SHP77 treated with DMSO at 0.1 percent for 48 hours (cell line): ENCODE results near the gene FBXO7.
"Not testable (repeated sequence)": the region's sequence is repeated elsewhere in the genome, so short reads cannot be mapped to it uniquely, and the experiment has no call there.

Source experiments
- DNase-seq: peaks from one replicate; lab custom pipeline; 2025; lab: John Stamatoyannopoulos, UW

Gene FBXO7

GRCh38 chr22:32474635-32475467, at the start of gene FBXO7:
FBXO7 (plus strand) TSS chr22:32474811; CDS start chr22:32475003, 192 bp downstream.
- peak; percentile 75 for DNase-seq

GRCh38 chr22:32426881-32427280, 47.7 kb upstream of the FBXO7 start:
- no peak for DNase-seq

GRCh38 chr22:32430352-32430751, 44.3 kb upstream of the FBXO7 start:
- no peak for DNase-seq

- DNase-seq, result peak; percentile 3
Measured at GRCh38 chr22:32444068-32444467, 30.5 kb upstream of the FBXO7 start.

- DNase-seq, result no peak
Measured at GRCh38 chr22:32446321-32446720, 28.3 kb upstream of the FBXO7 start.

GRCh38 chr22:32448980-32449379, 25.6 kb upstream of the FBXO7 start:
- DNase-seq, result no peak

GRCh38 chr22:32457031-32457430, 17.6 kb upstream of the FBXO7 start:
- no peak for DNase-seq

- DNase-seq, result no peak
Measured at GRCh38 chr22:32462452-32462851, 12.2 kb upstream of the FBXO7 start.

- no peak for DNase-seq
Measured at GRCh38 chr22:32465661-32466060, 8.9 kb upstream of the FBXO7 start.

GRCh38 chr22:32466496-32466895, 8.1 kb upstream of the FBXO7 start:
- DNase-seq, result no peak

GRCh38 chr22:32469799-32470212, 4.8 kb upstream of the FBXO7 start:
- DNase-seq, result no peak

- DNase-seq, result peak; percentile 69
Measured at GRCh38 chr22:32473388-32473952, 1.1 kb upstream of the FBXO7 start.

GRCh38 chr22:32475468-32476010, 928 bp downstream of the FBXO7 start:
- DNase-seq, result peak; percentile 25

GRCh38 chr22:32476281-32477195, 1.9 kb downstream of the FBXO7 start:
- no peak for DNase-seq

GRCh38 chr22:32477596-32477995, 3.0 kb downstream of the FBXO7 start:
- no peak for DNase-seq

- DNase-seq, result not testable (repeated sequence)
Measured at GRCh38 chr22:32478552-32478951, 3.9 kb downstream of the FBXO7 start.

- no peak for DNase-seq
Measured at GRCh38 chr22:32478994-32479393, 4.4 kb downstream of the FBXO7 start.

GRCh38 chr22:32480238-32480637, 5.6 kb downstream of the FBXO7 start:
- no peak for DNase-seq

- no peak for DNase-seq
Measured at GRCh38 chr22:32482708-32483107, 8.1 kb downstream of the FBXO7 start.

GRCh38 chr22:32486656-32487390, 12.2 kb downstream of the FBXO7 start:
- DNase-seq, result no peak

GRCh38 chr22:32487461-32487860, 12.8 kb downstream of the FBXO7 start:
- DNase-seq, result no peak

GRCh38 chr22:32489377-32489776, 14.8 kb downstream of the FBXO7 start:
- no peak for DNase-seq
